ENCODE data around the gene COPG2.

GRCh38 chr7:130641040-130641439, 27.5 kb downstream of the COPG2 start:
- TF ChIP-seq CTCF (IDR thresholded peaks at IDR 0.05): no peak
- TF ChIP-seq, protein P1, sequence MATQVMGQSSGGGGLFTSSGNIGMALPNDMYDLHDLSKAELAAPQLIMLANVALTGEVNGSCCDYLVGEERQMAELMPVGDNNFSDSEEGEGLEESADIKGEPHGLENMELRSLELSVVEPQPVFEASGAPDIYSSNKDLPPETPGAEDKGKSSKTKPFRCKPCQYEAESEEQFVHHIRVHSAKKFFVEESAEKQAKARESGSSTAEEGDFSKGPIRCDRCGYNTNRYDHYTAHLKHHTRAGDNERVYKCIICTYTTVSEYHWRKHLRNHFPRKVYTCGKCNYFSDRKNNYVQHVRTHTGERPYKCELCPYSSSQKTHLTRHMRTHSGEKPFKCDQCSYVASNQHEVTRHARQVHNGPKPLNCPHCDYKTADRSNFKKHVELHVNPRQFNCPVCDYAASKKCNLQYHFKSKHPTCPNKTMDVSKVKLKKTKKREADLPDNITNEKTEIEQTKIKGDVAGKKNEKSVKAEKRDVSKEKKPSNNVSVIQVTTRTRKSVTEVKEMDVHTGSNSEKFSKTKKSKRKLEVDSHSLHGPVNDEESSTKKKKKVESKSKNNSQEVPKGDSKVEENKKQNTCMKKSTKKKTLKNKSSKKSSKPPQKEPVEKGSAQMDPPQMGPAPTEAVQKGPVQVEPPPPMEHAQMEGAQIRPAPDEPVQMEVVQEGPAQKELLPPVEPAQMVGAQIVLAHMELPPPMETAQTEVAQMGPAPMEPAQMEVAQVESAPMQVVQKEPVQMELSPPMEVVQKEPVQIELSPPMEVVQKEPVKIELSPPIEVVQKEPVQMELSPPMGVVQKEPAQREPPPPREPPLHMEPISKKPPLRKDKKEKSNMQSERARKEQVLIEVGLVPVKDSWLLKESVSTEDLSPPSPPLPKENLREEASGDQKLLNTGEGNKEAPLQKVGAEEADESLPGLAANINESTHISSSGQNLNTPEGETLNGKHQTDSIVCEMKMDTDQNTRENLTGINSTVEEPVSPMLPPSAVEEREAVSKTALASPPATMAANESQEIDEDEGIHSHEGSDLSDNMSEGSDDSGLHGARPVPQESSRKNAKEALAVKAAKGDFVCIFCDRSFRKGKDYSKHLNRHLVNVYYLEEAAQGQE (IDR thresholded peaks at IDR 0.05; ENCODE audit: insufficient read depth in 1 of 2, low read depth in 2 of 2, low read length in 1 of 2): no peak
- no peak for TF ChIP-seq POLR2AphosphoS5 (IDR thresholded peaks at IDR 0.05; ENCODE audit: low read depth, low read length)
- no peak for TF ChIP-seq SIN3A (IDR thresholded peaks at IDR 0.05; ENCODE audit: borderline replicate concordance, insufficient read depth, low read depth, low read length)
- no peak for TF ChIP-seq TCF7L2 (IDR thresholded peaks at IDR 0.05; ENCODE audit: low read depth, low read length)

Measured in Panc1 (cell line).